Natural killer cell treated with Interleukin-12 subunit alpha and Interleukin-12 subunit beta and Interleukin-15 and Interleukin-18, amount 100 ng/mL, for 72 hours (primary cell): Measurements from ENCODE around the gene GTF2A2. TPM values are rescaled to one million over a fixed set of nuclear protein-coding genes. Genes with fewer than 3 reads are reported as not detected.

ENCODE experiments used
- ATAC-seq, 2 donors: fragments of 150-1000 bp; cut with Tn5 transposase in 1 of 2; sonication (Bioruptor Pico), chemical (Tn5 transposase) in 1 of 2; 2 replicates each; pipeline ENCODE4 v1.10.0; 2021
- DNase-seq: peaks from one replicate; pipeline ENCODE4 v3.0.0; 2022; ENCODE audit warnings: low spot score
- H3K27ac Mint-ChIP-seq, 2 donors: 1 replicate in 1 of 2; 2 replicates in 1 of 2; pipeline ENCODE4 v1.8.0; 2022; ENCODE audit warnings: mixed read lengths in 2 of 2, mild to moderate bottlenecking in 1 of 2, moderate library complexity in 1 of 2
- H3K27me3 Mint-ChIP-seq, 2 donors: 1 replicate in 1 of 2; 2 replicates in 1 of 2; pipeline ENCODE4 v1.8.0; 2022; ENCODE audit warnings: mixed read lengths in 2 of 2
- H3K36me3 Mint-ChIP-seq: one replicate; pipeline ENCODE4 v1.8.0; 2022; ENCODE audit warnings: mixed read lengths
- H3K4me1 Mint-ChIP-seq, 2 donors: 1 replicate in 1 of 2; 2 replicates in 1 of 2; pipeline ENCODE4 v1.8.0; 2022; ENCODE audit warnings: low read depth in 2 of 2, mixed read lengths in 2 of 2, mild to moderate bottlenecking in 1 of 2
- H3K4me3 Mint-ChIP-seq: one replicate; pipeline ENCODE4 v1.8.0; 2022; ENCODE audit warnings: mixed read lengths
- H3K9me3 Mint-ChIP-seq: 2 replicates; pipeline ENCODE4 v1.8.0; 2022; ENCODE audit warnings: mixed read lengths
- total RNA-seq, 2 donors: library from RNA; stranded (reverse); gene quantifications; one replicate each; pipeline ENCODE4 v1.2.3, GENCODE V29; 2022

The GTF2A2 gene
- total RNA-seq, 2 donors from 2014 or later = 109 to 150 TPM

- H3K27ac Mint-ChIP-seq = no peak overlapping the region
- H3K9me3 Mint-ChIP-seq = no peaks in the 10 kb centered on the region
- H3K27me3 Mint-ChIP-seq = peaks cover 18 to 37% of the 10 kb centered on the region in 2 donors
- peaks cover 5 to 8% of the 10 kb centered on the region in 2 donors for H3K4me1 Mint-ChIP-seq
- no peak overlapping the region for H3K4me3 Mint-ChIP-seq
- no peaks in the 10 kb centered on the region for H3K36me3 Mint-ChIP-seq
- DNase-seq (no peak), ATAC-seq (no peak)
These were observed 47.3 kb downstream of the GTF2A2 start for GRCh38 chr15:59609730-59610712.

DNA sequence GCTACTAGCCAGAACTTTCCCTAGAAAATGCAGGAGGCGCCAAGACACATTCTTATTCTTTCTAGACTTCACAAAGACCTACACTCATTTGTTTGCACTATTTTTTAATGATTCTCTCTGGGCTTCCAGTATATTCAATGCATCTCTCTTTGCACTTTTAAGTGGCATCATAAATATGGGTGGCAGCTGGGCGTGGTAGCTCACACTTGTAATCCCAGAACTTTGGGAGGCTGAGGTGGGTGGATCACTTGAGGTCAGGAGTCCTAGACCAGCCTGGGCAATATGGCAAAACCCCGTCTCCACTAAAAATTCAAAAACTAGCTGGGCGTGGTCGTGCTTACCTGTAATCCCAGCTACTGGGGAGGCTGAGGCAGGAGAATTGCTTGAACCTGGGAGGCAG lies 51.3 kb downstream of the GTF2A2 start:
- no peak overlapping the region for H3K4me3 Mint-ChIP-seq
- no peak for DNase-seq
- peaks cover 10 to 30% of the 10 kb centered on the region in 2 donors for H3K27me3 Mint-ChIP-seq
- peaks cover 7% of the 10 kb centered on the region for H3K9me3 Mint-ChIP-seq
- no peak for ATAC-seq
- peaks cover 6% of the 10 kb centered on the region for H3K36me3 Mint-ChIP-seq
- peaks cover 0 to under 1% of the 10 kb centered on the region in 2 donors for H3K4me1 Mint-ChIP-seq
- H3K27ac Mint-ChIP-seq = no peak overlapping the region

DNA sequence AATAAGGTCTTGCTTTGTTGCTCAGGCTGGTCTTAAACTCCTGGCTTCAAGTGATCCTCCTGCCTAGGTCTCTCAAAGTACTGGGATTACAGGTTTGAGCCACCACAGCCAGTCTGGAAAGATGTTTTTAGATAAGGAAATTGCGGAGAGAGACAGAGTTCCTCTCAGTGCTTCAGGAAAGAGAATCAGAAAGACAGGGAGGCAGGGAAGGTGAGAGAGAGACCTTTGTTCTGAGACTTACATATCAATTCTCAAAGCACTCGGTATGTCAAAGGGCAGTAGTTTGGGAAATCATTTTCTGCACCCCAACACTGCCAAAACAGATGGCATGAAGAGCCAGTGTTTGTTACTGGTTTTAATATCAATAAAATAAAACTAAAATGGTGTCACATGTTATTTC lies 58.9 kb downstream of the GTF2A2 start:
- Mint-ChIP-seq H3K27ac (no peak overlapping the region), H3K4me3 (no peak overlapping the region), H3K9me3 (no peaks in the 10 kb centered on the region), H3K36me3 (no peaks in the 10 kb centered on the region), H3K27me3 (peaks cover 16 to 25% of the 10 kb centered on the region in 2 donors), H3K4me1 (no peaks in the 10 kb centered on the region)
- DNase-seq = no peak
- no peak for ATAC-seq

- Mint-ChIP-seq H3K36me3 (no peaks in the 10 kb centered on the region), H3K4me3 (no peak overlapping the region), H3K4me1 (peaks cover under 1% of the 10 kb centered on the region in 2 donors), H3K27ac (no peak overlapping the region), H3K9me3 (no peaks in the 10 kb centered on the region), H3K27me3 (peaks cover 16 to 28% of the 10 kb centered on the region in 2 donors)
- ATAC-seq (no peak), DNase-seq (no peak)
These were observed 60.7 kb downstream of the GTF2A2 start for GRCh38 chr15:59596640-59597039.

- no peak for ATAC-seq
- Mint-ChIP-seq H3K36me3 (no peaks in the 10 kb centered on the region), H3K27ac (no peak overlapping the region), H3K27me3 (peaks cover 16 to 31% of the 10 kb centered on the region in 2 donors), H3K4me1 (peaks cover 4 to 6% of the 10 kb centered on the region in 2 donors), H3K4me3 (no peak overlapping the region), H3K9me3 (no peaks in the 10 kb centered on the region)
- DNase-seq = no peak
These were observed 61.8 kb downstream of the GTF2A2 start for GRCh38 chr15:59595434-59595915.

GRCh38 chr15:59594991-59595390 lies 62.3 kb downstream of the GTF2A2 start:
- ATAC-seq (no peak), DNase-seq (no peak)
- no peak overlapping the region for H3K27ac Mint-ChIP-seq
- H3K4me1 Mint-ChIP-seq = peaks cover 6 to 7% of the 10 kb centered on the region in 2 donors
- H3K9me3 Mint-ChIP-seq = no peaks in the 10 kb centered on the region
- H3K36me3 Mint-ChIP-seq = no peaks in the 10 kb centered on the region
- H3K27me3 Mint-ChIP-seq = peaks cover 13 to 27% of the 10 kb centered on the region in 2 donors
- H3K4me3 Mint-ChIP-seq = no peak overlapping the region

DNA sequence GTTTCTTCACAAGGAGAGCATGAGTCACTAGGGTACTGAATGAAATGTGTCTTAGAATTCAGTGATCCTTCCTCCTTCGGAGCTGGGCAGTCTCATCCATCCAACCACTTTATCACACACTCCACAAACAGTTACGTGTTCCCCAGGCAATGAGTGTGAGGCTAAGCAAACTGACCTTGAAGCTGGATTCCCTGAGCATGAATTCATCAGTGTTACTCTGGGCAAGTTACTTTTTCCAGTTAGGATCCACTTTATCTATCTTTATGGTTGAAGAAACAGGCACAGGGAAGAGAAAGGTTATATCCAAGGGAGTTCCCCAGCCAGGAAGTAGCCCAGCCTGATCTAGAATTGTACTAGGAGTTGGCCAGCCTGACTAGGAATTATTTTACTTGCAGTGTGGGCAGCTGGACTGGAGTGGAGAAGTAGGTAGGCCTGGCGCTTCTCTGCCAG lies 62.8 kb downstream of the GTF2A2 start:
- Mint-ChIP-seq H3K27me3 (peaks cover 13 to 28% of the 10 kb centered on the region in 2 donors), H3K4me1 (peaks cover 6 to 7% of the 10 kb centered on the region in 2 donors), H3K9me3 (no peaks in the 10 kb centered on the region), H3K27ac (no peak overlapping the region), H3K36me3 (no peaks in the 10 kb centered on the region), H3K4me3 (no peak overlapping the region)
- DNase-seq = no peak
- no peak for ATAC-seq

- H3K4me3 Mint-ChIP-seq = no peak overlapping the region
- ATAC-seq = no peak
- H3K36me3 Mint-ChIP-seq = no peaks in the 10 kb centered on the region
These were observed 66.0 kb downstream of the GTF2A2 start for GRCh38 chr15:59591356-59591755.

DNA sequence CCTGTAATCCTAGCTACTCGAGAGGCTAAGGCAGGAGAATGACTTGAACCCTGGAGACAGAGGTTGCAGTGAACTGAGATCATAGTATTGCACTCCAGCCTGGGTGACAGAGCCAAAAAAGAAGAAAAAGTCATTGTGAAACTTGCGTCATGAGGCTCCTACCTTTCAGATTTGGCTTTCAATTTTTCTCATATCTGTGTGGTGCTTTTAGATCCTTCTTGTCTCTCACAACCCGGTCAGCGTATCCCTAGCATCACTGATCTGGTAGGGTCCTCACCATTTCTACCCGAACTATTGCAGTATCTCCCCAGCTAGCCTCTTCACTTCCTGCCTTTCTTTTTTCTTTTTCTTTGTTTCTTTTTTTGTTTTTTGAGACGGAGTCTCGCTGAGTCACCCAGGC lies 67.3 kb downstream of the GTF2A2 start:
- Mint-ChIP-seq H3K27me3 (peaks cover 10 to 16% of the 10 kb centered on the region in 2 donors), H3K4me1 (peaks cover 6 to 7% of the 10 kb centered on the region in 2 donors), H3K36me3 (no peaks in the 10 kb centered on the region), H3K4me3 (no peak overlapping the region), H3K27ac (no peak overlapping the region), H3K9me3 (no peaks in the 10 kb centered on the region)
- DNase-seq = no peak
- peak; percentile 36 to 43 for ATAC-seq

More at GRCh38 chr15:59591356-59591755, 66.0 kb downstream of the GTF2A2 start:
- H3K4me1 Mint-ChIP-seq = peaks cover 6 to 7% of the 10 kb centered on the region in 2 donors
- H3K27me3 Mint-ChIP-seq = peaks cover 10 to 18% of the 10 kb centered on the region in 2 donors
- DNase-seq = no peak
- no peaks in the 10 kb centered on the region for H3K9me3 Mint-ChIP-seq
- no peak overlapping the region for H3K27ac Mint-ChIP-seq

Other genes with a start within 250 kb of the GTF2A2 start
- 1 to 10 TPM in 1 of 2 donors, not detected in 1; 1.2 TPM for gene FAM81A, start 219.3 kb downstream of the GTF2A2 start, total RNA-seq
- not detected for gene GCNT3, start 45.7 kb downstream of the GTF2A2 start, total RNA-seq
- gene BNIP2, start 31.8 kb upstream of the GTF2A2 start, total RNA-seq = 10 to 100 TPM; 66.3 to 70.5 TPM